Ovary (tissue), 3 donors: ENCODE data around the gene SRGAP2B.
"Not testable (repeated sequence)": the region's sequence is repeated elsewhere in the genome, so short reads cannot be mapped to it uniquely, and the experiment has no call there.

ENCODE experiments used
- CTCF ChIP-seq, 3 donors: fragments of 450-650 bp in 2 of 3; fragments of 200-600 bp in 1 of 3; IDR thresholded peaks; one replicate each; pipeline versions ENCODE4 v1.5.1 to v1.8.0; 2016 to 2022; ENCODE audit warnings: antibody characterized with exemption in 3 of 3, mild to moderate bottlenecking in 1 of 3
- EP300 ChIP-seq: sonication (generic); formaldehyde crosslinking; IDR thresholded peaks from one replicate; pipeline ENCODE4 v1.6.1; 2017; ENCODE audit warnings: antibody characterized with exemption
- POLR2A ChIP-seq: fragments of 450-650 bp; IDR thresholded peaks from one replicate; pipeline ENCODE4 v1.6.1; 2017; ENCODE audit warnings: antibody characterized with exemption, mild to moderate bottlenecking, moderate library complexity
- donor health status: DM: no; HTN: no; CAD: no.

- TF ChIP-seq CTCF (IDR thresholded peaks at IDR 0.05); POLR2A; EP300: not testable (repeated sequence)
These were observed 108.8 kb downstream of the SRGAP2B start for GRCh38 chr1:144986171-144986860.
